ENCODE data around the gene PLA2G12A. TPM values are rescaled to one million over a fixed set of nuclear protein-coding genes. Genes with fewer than 3 reads are reported as not detected.

Gene PLA2G12A
- 8.2 TPM for total RNA-seq
- 23.3 TPM for polyA plus RNA-seq
- long read RNA-seq, donor 1: 0 reads
- long read RNA-seq, donor 2: 0 reads
- long read RNA-seq, donor 3, full-length matches to known transcripts: 8 of 8 reads
- long read RNA-seq, donor 3, partial matches to known transcripts: 0 of 8 reads
- long read RNA-seq, donor 3, other reads (novel, unspliced or antisense): 0 of 8 reads
- long read RNA-seq, donor 4, full-length matches to known transcripts: 5 of 5 reads
- long read RNA-seq, donor 4, partial matches to known transcripts: 0 of 5 reads
- long read RNA-seq, donor 4, other reads (novel, unspliced or antisense): 0 of 5 reads
- long read RNA-seq, donor 5, full-length matches to known transcripts: 21 of 21 reads
- long read RNA-seq, donor 5, partial matches to known transcripts: 0 of 21 reads
- long read RNA-seq, donor 5, other reads (novel, unspliced or antisense): 0 of 21 reads
- long read RNA-seq, donor 6, full-length matches to known transcripts: 14 of 14 reads
- long read RNA-seq, donor 6, partial matches to known transcripts: 0 of 14 reads
- long read RNA-seq, donor 6, other reads (novel, unspliced or antisense): 0 of 14 reads
- long read RNA-seq, donor 7, full-length matches to known transcripts: 13 of 13 reads
- long read RNA-seq, donor 7, partial matches to known transcripts: 0 of 13 reads
- long read RNA-seq, donor 7, other reads (novel, unspliced or antisense): 0 of 13 reads
- long read RNA-seq, donor 8, full-length matches to known transcripts: 4 of 4 reads
- long read RNA-seq, donor 8, partial matches to known transcripts: 0 of 4 reads
- long read RNA-seq, donor 8, other reads (novel, unspliced or antisense): 0 of 4 reads
- long read RNA-seq, donor 9, full-length matches to known transcripts: 5 of 5 reads
- long read RNA-seq, donor 9, partial matches to known transcripts: 0 of 5 reads
- long read RNA-seq, donor 9, other reads (novel, unspliced or antisense): 0 of 5 reads
- long read RNA-seq, donor 10, full-length matches to known transcripts: 11 of 11 reads
- long read RNA-seq, donor 10, partial matches to known transcripts: 0 of 11 reads
- long read RNA-seq, donor 10, other reads (novel, unspliced or antisense): 0 of 11 reads

DNA sequence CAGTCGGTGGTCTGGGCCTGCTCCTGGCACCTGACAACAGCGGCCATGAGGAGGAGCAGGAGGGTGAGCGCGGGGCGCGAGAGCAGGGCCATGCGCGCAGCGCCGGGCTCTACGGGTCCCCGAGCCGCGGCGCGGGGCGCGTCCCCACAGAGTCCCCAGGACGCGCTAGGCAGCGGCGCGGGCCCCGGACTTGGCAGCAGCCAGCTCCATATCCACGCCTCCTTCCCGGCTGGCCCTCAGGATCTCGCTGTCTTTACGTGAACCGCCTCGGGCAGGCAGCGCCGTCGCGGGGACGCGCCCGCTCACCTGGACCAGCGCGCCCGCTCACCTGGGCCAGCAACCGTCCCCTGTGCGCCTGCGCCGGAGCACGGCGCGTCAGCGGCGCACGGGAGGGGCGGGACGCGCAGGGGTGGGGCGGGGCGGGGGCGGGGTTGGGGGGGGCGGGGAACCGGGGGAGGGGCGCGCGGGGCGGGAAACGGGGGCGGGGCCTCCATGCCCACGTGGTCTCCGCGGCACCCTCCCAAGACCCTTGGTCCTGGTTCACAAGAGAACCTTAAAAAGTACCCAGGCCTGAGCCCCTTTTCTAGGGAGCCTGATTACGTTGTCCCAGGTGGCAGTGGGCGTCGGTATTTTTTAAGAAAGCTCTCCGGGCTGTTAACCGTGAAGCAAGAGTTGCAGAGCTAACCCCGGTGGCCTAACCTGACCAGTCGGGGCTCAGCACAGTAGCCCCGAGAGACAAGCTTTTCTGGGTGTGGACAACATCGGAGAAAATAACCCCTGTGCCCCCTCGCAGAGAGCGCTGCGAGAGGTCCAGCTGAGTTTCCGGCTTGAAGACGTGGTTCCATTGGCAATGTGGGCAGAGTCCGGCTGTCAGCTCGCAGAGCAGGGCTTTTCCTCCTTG lies at the start of gene PLA2G12A:
PLA2G12A (minus strand) TSS at position 353 of the 901 bp plus-strand sequence; CDS start at position 92, 261 bp downstream.
- H3K27ac ChIP-seq (ENCODE audit: low read depth in 1 of 2, low read length in 1 of 2): peak within 1 kb of the TSS; percentile 2 to 80
- H3K27me3 ChIP-seq (ENCODE audit: control insufficient read depth in 2 of 2, insufficient read depth in 1 of 2, low read length in 1 of 2): peaks cover 0 to 6% of the 10 kb centered on the region in 2 donors
- peak within 1 kb of the TSS; percentile 62 to 84 for H3K4me3 ChIP-seq (ENCODE audit: low read length in 2 of 2)
- WGBS: under 1% methylated on average over 82 of the region's 83 CpGs
- no peaks in the 10 kb centered on the region for H3K36me3 ChIP-seq (ENCODE audit: control insufficient read depth in 2 of 2, insufficient read depth in 2 of 2, low read length in 1 of 2)
- peak; percentile 8 to 87 (median 65) for DNase-seq (ENCODE audit: low read depth in 6 of 9, low spot score in 9 of 9)
- no peaks in the 10 kb centered on the region for H3K9me3 ChIP-seq (ENCODE audit: control insufficient read depth in 2 of 2, insufficient read depth in 1 of 2, low read length in 1 of 2)
- peaks cover 0 to 10% of the 10 kb centered on the region in 2 donors for H3K4me1 ChIP-seq (ENCODE audit: control insufficient read depth in 2 of 2, insufficient read depth in 2 of 2, low read length in 2 of 2)

DNA sequence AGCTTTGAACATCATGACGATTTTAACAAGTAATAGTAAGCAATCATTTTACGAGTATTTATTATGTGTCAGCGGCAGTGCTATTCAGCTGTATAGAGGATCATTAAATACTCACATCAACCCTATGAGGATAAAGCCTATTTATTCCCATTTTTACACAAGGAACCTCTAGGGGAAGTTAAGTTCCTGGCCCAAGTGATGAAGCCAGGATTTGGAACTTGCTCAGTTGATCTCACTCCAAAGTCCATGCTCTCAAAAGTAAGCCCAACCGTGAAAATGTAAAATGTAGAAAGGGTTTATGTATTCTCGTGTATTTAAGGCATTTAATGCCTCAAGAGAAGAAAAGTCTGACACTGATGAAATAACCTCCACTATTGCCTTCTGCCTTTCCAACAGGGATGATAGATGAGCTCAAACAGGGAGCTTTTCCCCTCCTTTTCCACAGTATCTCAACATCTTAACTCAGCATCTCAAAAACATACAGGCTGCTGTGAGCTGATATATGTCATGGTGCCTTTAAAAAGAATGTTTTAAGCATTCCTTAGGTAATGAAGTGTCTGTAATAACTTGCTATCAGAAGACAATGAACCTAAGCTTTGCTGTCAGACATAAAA lies 35.0 kb upstream of the PLA2G12A start:
- WGBS: 96% methylated on average over 5 of the region's 5 CpGs
- Histone ChIP-seq H3K4me3 (ENCODE audit: low read length in 2 of 2) (no peak overlapping the region), H3K27ac (ENCODE audit: low read depth in 1 of 2, low read length in 1 of 2) (no peak overlapping the region), H3K4me1 (ENCODE audit: control insufficient read depth in 2 of 2, insufficient read depth in 2 of 2, low read length in 2 of 2) (no peaks in the 10 kb centered on the region), H3K9me3 (ENCODE audit: control insufficient read depth in 2 of 2, insufficient read depth in 1 of 2, low read length in 1 of 2) (no peaks in the 10 kb centered on the region), H3K27me3 (ENCODE audit: control insufficient read depth in 2 of 2, insufficient read depth in 1 of 2, low read length in 1 of 2) (no peaks in the 10 kb centered on the region), H3K36me3 (ENCODE audit: control insufficient read depth in 2 of 2, insufficient read depth in 2 of 2, low read length in 1 of 2) (no peaks in the 10 kb centered on the region)
- DNase-seq (ENCODE audit: low read depth in 6 of 9, low spot score in 9 of 9): no peak

DNA sequence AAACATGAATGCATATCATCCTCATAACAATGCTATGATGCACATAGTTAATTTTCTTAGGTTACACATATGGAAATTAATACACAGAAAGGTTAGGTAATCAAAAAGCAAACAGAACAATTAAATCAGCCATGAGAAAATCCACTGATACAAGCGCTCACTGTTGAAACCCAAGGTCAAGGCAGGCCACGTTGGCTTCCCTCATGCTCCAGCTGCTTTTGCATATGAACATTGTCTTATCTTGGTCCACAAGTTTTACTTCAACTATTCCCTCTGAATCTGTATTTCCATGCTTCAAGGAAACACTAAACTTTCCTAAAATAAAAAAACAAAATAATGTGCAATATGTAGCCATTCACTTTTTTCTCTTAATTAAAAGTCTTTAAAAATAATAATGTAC lies 34.5 kb upstream of the PLA2G12A start:
- WGBS: 94% methylated on average over 2 of the region's 2 CpGs
- Histone ChIP-seq H3K36me3 (ENCODE audit: control insufficient read depth in 2 of 2, insufficient read depth in 2 of 2, low read length in 1 of 2) (no peaks in the 10 kb centered on the region), H3K4me3 (ENCODE audit: low read length in 2 of 2) (no peak overlapping the region), H3K4me1 (ENCODE audit: control insufficient read depth in 2 of 2, insufficient read depth in 2 of 2, low read length in 2 of 2) (no peaks in the 10 kb centered on the region), H3K9me3 (ENCODE audit: control insufficient read depth in 2 of 2, insufficient read depth in 1 of 2, low read length in 1 of 2) (no peaks in the 10 kb centered on the region), H3K27me3 (ENCODE audit: control insufficient read depth in 2 of 2, insufficient read depth in 1 of 2, low read length in 1 of 2) (no peaks in the 10 kb centered on the region), H3K27ac (ENCODE audit: low read depth in 1 of 2, low read length in 1 of 2) (no peak overlapping the region)
- DNase-seq (ENCODE audit: low read depth in 6 of 9, low spot score in 9 of 9): no peak

DNA sequence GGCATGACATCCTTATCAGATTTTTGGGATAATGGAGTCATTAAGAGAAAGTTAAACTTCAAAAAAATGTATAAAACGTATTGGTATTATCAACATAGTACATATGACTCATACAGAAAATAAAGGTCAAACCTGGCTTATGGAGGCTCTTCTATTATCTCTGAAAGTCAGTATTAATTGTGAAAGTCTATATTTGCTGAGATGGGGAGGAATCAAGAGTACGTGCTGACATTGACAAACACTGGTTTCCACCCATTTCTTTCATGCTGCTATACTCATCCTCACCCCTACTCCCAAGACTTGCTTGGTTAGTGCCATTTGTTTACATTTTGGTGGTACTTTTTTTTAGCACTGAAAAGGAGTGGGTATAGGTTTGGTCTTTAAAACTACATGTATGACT lies 30.8 kb upstream of the PLA2G12A start:
- no peaks in the 10 kb centered on the region for H3K36me3 ChIP-seq (ENCODE audit: control insufficient read depth in 2 of 2, insufficient read depth in 2 of 2, low read length in 1 of 2)
- H3K9me3 ChIP-seq (ENCODE audit: control insufficient read depth in 2 of 2, insufficient read depth in 1 of 2, low read length in 1 of 2): no peaks in the 10 kb centered on the region
- H3K27me3 ChIP-seq (ENCODE audit: control insufficient read depth in 2 of 2, insufficient read depth in 1 of 2, low read length in 1 of 2): no peaks in the 10 kb centered on the region
- WGBS: 94% methylated on average over 2 of the region's 2 CpGs
- no peaks in the 10 kb centered on the region for H3K4me1 ChIP-seq (ENCODE audit: control insufficient read depth in 2 of 2, insufficient read depth in 2 of 2, low read length in 2 of 2)
- H3K4me3 ChIP-seq (ENCODE audit: low read length in 2 of 2): no peak overlapping the region
- DNase-seq (ENCODE audit: low read depth in 6 of 9, low spot score in 9 of 9): no peak
- H3K27ac ChIP-seq (ENCODE audit: low read depth in 1 of 2, low read length in 1 of 2): no peak overlapping the region

DNA sequence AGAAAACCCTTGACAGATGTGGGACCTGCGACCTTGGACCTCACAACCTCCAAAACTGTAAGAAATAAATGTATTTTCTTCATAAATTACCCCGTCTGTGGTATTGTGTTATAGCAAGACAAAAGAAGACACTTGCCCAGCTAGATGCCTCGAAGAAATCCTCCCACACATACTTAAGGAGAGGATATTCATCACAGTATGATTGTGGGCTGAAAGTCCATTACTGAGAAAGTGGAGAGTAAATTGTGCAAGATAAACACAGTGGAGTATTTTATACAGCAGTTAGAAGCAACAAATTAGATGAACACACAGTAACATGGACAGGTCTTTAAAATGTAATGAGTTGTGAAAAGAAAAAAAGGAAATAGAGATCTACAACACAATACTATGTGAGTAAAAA lies 25.8 kb upstream of the PLA2G12A start:
- DNase-seq (ENCODE audit: low read depth in 6 of 9, low spot score in 9 of 9): no peak
- Histone ChIP-seq H3K4me1 (ENCODE audit: control insufficient read depth in 2 of 2, insufficient read depth in 2 of 2, low read length in 2 of 2) (no peaks in the 10 kb centered on the region), H3K36me3 (ENCODE audit: control insufficient read depth in 2 of 2, insufficient read depth in 2 of 2, low read length in 1 of 2) (no peaks in the 10 kb centered on the region), H3K9me3 (ENCODE audit: control insufficient read depth in 2 of 2, insufficient read depth in 1 of 2, low read length in 1 of 2) (no peaks in the 10 kb centered on the region), H3K27me3 (ENCODE audit: control insufficient read depth in 2 of 2, insufficient read depth in 1 of 2, low read length in 1 of 2) (no peaks in the 10 kb centered on the region), H3K27ac (ENCODE audit: low read depth in 1 of 2, low read length in 1 of 2) (no peak overlapping the region), H3K4me3 (ENCODE audit: low read length in 2 of 2) (no peak overlapping the region)
- 94% methylated on average over 3 of the region's 3 CpGs for WGBS

DNA sequence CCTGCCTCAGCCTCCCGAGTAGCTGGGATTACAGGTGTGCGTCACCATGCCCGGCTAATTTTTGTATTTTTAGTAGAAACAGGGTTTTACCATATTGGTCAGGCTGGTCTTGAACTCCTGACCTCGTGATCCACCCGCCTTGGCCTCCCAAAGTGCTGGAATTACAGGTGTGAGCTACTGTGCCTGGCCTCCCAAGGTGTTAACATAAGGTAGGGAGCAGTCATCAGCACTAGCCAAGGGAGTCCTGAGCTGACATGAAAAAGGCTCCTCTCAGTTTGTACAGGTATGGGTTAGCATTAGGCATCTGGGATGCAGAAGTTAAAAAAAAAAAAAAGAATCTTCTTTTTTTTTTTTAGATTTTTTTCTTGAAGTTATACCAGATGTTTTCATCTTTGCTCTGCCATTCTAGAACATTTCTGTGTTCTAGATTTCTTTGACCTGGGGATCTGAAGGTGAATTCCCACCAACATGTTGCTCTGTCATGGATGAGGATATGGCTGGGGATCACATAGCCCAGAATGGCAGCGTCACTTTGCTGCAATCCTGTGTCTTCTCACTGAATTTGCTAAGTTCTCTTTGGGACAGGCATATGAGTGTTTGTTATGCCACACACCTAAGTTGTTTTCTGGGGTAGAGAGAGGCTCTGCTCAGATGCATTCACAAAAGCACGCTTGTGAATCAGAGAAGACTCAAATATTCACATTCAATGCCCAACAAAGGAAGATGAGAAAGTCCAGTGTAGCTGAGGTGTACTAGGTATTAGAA lies 24.4 kb upstream of the PLA2G12A start:
- Histone ChIP-seq H3K27me3 (ENCODE audit: control insufficient read depth in 2 of 2, insufficient read depth in 1 of 2, low read length in 1 of 2) (no peaks in the 10 kb centered on the region), H3K4me1 (ENCODE audit: control insufficient read depth in 2 of 2, insufficient read depth in 2 of 2, low read length in 2 of 2) (no peaks in the 10 kb centered on the region), H3K36me3 (ENCODE audit: control insufficient read depth in 2 of 2, insufficient read depth in 2 of 2, low read length in 1 of 2) (no peaks in the 10 kb centered on the region), H3K27ac (ENCODE audit: low read depth in 1 of 2, low read length in 1 of 2) (no peak overlapping the region), H3K9me3 (ENCODE audit: control insufficient read depth in 2 of 2, insufficient read depth in 1 of 2, low read length in 1 of 2) (no peaks in the 10 kb centered on the region), H3K4me3 (ENCODE audit: low read length in 2 of 2) (no peak overlapping the region)
- DNase-seq (ENCODE audit: low read depth in 6 of 9, low spot score in 9 of 9): peak in 7 of 9 donors; percentile 9 to 55 (median 16)
- 92% methylated on average over 7 of the region's 7 CpGs for WGBS

DNA sequence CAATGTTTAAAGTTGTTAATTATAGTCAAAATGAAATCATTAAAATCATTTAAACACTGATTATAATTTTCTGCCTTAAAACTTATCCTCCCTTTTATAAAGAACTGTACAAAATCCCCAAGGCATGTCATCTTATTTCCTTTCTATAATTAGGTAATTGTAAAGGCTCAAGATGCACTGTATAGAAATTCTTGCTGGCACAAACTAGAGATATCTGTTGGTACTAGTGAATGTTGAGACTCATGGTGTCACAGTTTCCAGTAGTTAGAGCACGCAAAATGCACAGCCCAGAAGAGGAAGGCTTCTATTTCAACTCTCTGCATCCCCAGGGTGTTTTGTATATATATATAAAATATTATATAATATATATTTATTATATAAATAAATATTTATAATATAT lies 22.7 kb upstream of the PLA2G12A start:
- 73% methylated on average over 1 of the region's 1 CpG for WGBS
- H3K4me3 ChIP-seq (ENCODE audit: low read length in 2 of 2): no peak overlapping the region
- no peaks in the 10 kb centered on the region for H3K36me3 ChIP-seq (ENCODE audit: control insufficient read depth in 2 of 2, insufficient read depth in 2 of 2, low read length in 1 of 2)
- no peak for DNase-seq (ENCODE audit: low read depth in 6 of 9, low spot score in 9 of 9)
- H3K27me3 ChIP-seq (ENCODE audit: control insufficient read depth in 2 of 2, insufficient read depth in 1 of 2, low read length in 1 of 2): no peaks in the 10 kb centered on the region
- H3K27ac ChIP-seq (ENCODE audit: low read depth in 1 of 2, low read length in 1 of 2): no peak overlapping the region
- no peaks in the 10 kb centered on the region for H3K4me1 ChIP-seq (ENCODE audit: control insufficient read depth in 2 of 2, insufficient read depth in 2 of 2, low read length in 2 of 2)
- no peaks in the 10 kb centered on the region for H3K9me3 ChIP-seq (ENCODE audit: control insufficient read depth in 2 of 2, insufficient read depth in 1 of 2, low read length in 1 of 2)
